Sciatic nerve (tissue), 2 donors: ENCODE data around the gene GAL3ST3. TPM values are rescaled to one million over a fixed set of nuclear protein-coding genes. Genes with fewer than 3 reads are reported as not detected.
A peak's percentile ranks its signal among the peaks of the same experiment; 100 is the strongest.
"Not testable (repeated sequence)": the region's sequence is repeated elsewhere in the genome, so short reads cannot be mapped to it uniquely, and the experiment has no call there.

ENCODE experiments used
- ATAC-seq: fragments of 200-7000 bp; cut with Tn5 transposase; one replicate; pipeline ENCODE4 v1.9.1; 2020; ENCODE audit warnings: mild to moderate bottlenecking, moderate library complexity
- DNase-seq: peaks from one replicate; pipeline ENCODE4 v3.0.0-alpha.2; 2020; ENCODE audit warnings: low spot score
- intact Hi-C: fragments of 100-400 bp; cut with DNase I; formaldehyde crosslinking; loops from one replicate; pipeline ENCODE4 v1.14.2; 2022
- total RNA-seq: library from RNA; stranded (reverse); fragmentation: NEBNext Ultra II Directional; extraction: Animal tissue kit (Norgen Biotek cat#: 25700); gene quantifications from one replicate; pipeline ENCODE4 v1.2.1, GENCODE V29; 2021
- donor health status: DM: no; HTN: no; CAD: no.
- donor health status: DM: no; HTN: no; CAD: no.

Gene GAL3ST3
- total RNA-seq, 1 donor from 2014 or later: not detected

- DNase-seq (no peak), ATAC-seq (no peak)
- intact Hi-C loops: no loop called here
Observed at GRCh38 chr11:66050581-66051231, 1.7 kb upstream of the GAL3ST3 start.

DNA sequence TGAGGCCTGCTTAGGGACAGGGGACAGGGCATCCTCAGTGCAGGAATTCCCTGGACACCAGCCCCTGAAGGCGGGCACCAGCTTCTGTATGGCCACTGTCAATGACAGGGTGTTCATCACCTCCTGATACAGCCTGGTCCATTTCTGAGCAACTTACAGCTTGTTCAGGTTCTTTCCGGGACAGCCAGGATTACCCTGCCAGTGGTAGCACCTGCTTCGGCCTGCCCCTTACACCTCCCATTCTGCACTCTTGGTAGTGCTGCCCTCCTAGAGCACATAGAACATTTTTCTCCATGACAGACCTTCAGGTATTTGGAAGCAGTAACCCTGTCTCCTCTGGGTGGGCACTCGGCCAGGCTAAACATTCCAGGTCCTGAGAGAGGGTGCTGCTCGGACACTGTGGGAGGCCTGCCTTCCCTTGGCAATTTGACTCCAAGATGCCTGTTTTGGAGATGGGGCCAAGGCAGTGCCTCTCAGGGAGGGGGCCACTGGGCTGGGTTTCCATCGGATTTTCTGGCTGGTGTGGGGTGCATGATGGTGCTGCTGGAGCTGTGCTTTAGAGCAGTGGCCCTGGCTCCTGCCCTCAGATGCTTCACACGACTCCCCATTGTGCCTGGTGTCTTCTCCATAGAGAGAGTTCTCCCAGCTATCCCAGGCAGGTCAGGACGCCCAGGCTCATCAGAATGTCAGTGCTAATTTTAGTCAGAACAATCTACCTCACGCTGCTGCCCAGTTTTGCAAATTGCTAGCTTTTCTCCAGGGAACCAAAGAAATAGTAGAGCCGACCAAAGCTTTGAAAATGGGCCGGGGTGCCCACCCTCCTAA, 1.2 kb downstream of the GAL3ST3 start:
- intact Hi-C loops: no loop called here
- ATAC-seq (no peak), DNase-seq (no peak)

GRCh38 chr11:66046901-66047300, 2.1 kb downstream of the GAL3ST3 start:
- intact Hi-C loops: no loop called here
- ATAC-seq: no peak
- DNase-seq: no peak

DNA sequence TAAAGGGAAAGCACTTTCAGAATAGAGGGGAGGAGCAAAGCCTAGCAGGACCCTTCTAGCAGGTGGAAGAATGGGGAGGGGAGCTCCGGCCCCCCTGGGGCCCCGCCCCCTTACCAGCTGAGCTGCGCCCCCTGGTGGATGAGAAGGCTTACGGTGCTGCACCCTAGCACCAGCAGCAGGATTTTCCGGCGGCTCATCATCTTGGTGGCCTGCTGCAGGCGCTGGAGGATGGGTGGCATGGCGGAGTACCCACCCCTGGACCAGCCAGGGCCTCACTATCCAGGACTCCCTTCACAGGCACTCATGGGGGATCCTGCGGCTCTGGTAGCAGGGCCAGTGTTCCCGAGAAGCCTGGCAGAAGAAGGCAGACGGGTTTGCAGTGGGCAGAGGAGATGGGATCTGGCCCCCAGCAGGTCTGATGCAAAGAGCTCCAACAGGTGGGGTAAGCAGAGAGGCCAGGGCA, 3.8 kb downstream of the GAL3ST3 start:
- intact Hi-C loops: no loop called here
- peak; percentile 80 for ATAC-seq
- peak; percentile 90 for DNase-seq

DNA sequence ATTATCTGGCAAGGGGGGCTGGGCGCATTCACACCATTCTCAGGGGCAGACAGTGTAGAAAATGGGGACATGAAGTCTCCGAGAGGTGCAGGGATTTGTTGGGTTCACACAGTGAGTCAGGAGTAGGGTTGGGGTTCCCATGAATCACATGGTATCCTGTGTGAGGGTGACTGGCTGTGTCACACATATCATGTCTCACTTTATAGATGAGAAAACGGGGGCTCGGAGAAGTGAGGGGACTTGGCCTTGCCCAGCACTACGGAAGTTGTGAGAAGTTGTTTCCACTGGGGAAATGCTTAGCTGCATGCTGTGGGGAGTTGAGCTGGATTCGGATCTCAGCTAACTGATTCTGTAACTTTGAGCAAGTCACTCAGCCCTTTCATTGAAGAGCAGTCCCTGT, 4.2 kb downstream of the GAL3ST3 start:
- intact Hi-C loops: no loop called here
- DNase-seq (no peak), ATAC-seq (peak; percentile 7)

DNA sequence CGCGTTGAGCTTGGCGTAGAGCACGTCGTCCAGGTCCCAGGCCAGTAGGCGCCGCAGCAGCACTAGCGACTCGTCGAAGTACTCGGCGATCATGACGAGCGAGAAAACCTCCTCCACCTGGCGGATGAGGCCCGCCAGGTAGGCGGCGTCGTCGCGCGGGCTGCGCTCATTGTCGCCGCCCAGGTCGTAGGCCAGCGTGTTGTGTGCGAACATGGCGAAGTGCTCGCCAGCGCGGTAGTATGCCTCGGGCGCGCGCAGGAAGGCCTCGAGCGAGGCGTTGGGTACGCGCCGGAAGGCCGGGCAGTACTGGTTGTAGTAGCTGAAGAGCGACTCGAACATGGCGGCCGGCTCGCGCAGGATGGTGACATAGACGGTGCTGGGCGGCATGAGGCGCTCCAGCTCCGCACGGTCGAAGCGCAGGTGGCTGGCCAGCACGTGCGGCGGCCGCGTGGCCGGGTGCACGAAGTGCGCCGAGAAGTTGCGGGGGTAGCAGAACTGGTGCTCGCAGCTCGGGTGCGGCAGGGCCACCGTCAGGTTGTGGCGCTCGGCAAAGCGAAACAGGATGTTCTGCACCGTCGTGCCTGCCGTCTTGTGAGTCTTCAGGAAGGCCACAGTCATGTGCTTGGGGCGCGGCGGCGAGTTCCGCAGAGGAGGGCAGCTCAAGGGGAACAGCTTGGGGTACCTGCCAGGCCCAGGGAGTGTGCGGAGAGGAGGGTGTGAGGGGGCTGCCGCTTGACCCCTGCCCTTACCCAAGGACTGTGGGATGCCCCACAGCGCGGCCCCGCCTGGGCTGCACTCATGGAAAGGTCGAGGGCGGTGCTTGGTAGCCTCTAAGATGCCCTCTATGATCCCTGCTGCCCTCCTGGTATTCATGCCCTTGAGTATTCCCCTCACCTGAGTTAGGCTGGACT, 5.7 kb downstream of the GAL3ST3 start:
- DNase-seq: no peak
- ATAC-seq: no peak
- intact Hi-C loops: no loop called here

- DNase-seq (no peak), ATAC-seq (no peak)
- intact Hi-C loops: no loop called here
Observed at GRCh38 chr11:66042227-66042995, 6.5 kb downstream of the GAL3ST3 start.

DNA sequence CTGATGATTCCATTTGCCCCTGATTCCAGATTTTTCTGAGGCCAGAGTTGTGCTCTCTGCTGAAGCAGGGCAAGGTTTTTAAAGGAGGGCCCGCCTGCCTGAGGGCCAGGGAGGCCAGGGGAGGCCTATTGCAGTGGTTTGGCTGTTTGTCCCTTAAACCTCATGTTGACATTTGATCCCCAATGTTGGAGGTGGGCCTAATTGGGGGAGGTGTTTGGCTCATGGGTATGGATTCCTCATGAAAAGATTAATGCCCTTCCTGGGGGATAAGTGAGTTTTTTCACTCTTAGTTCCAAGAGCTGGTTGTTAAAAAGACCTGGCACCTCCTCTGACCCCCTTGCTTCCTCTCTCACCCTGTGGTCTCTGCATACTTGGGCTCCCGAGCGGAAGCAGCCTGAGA, 9.2 kb downstream of the GAL3ST3 start:
- DNase-seq (no peak), ATAC-seq (no peak)
- intact Hi-C loops: no loop called here

DNA sequence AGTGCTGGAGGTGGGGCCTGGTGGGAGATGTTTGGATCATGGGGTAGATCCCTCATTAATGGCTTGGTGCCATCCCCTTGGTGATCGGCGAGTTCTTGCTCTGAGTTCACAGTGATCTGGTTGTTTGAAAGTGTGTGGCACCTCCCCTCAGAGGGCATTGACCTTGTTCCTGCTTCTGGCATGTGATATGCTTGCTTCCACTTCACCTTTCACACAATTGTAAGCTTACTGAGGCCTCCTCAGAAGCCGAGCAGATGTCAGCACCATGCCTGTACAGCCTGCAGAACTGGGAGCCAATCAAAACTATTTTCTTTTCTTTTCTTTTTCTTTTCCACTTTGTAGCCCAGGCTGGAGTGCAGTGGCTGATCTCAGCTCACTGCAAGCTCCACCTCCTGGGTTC, 11.6 kb downstream of the GAL3ST3 start:
- DNase-seq (no peak), ATAC-seq (no peak)
- intact Hi-C loops: no loop called here

DNA sequence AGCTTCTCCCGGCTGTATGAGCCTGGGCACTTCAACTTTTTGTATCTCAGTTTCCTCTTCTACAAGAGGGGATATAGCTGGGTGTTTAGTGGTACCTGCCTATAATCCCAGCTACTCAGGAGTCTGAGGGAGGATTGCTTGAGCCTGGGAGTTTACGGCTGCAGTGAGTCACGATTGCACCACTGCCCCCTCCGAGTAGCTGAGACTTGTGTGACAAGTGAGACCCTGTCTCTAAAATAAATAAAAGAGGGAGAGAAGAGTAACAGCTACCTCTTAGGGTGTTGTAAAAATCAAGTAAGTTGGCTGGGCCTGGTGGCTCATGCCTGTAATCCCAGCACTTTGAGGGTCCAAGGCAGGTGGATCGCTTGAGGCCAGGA, 12.6 kb downstream of the GAL3ST3 start:
- no peak for ATAC-seq
- intact Hi-C loops: no loop called here
- no peak for DNase-seq

- ATAC-seq (no peak), DNase-seq (no peak)
- intact Hi-C loops: no loop called here
Observed at GRCh38 chr11:66035653-66036333, 13.2 kb downstream of the GAL3ST3 start.

- ATAC-seq (no peak), DNase-seq (no peak)
- intact Hi-C loops: no loop called here
Observed at GRCh38 chr11:66032957-66033735, 15.8 kb downstream of the GAL3ST3 start.

- ATAC-seq: no peak
- intact Hi-C loops: no loop called here
Observed at GRCh38 chr11:66026017-66026529, 22.9 kb downstream of the GAL3ST3 start, which contains the start of gene CATSPER1. CATSPER1 (minus strand) TSS chr11:66026479; CDS start chr11:66026379, 100 bp downstream.

GRCh38 chr11:66023186-66023440, 25.8 kb downstream of the GAL3ST3 start:
- DNase-seq, ATAC-seq, intact Hi-C loops: not testable (repeated sequence)

More at GRCh38 chr11:66026017-66026529, 22.9 kb downstream of the GAL3ST3 start, which contains the start of gene CATSPER1:
- DNase-seq: no peak

GRCh38 chr11:66022401-66023185, 26.4 kb downstream of the GAL3ST3 start:
- intact Hi-C loops: no loop called here
- ATAC-seq: peak; percentile 84
- peak; percentile 84 for DNase-seq

GRCh38 chr11:66020618-66021357, 28.2 kb downstream of the GAL3ST3 start:
- DNase-seq (no peak), ATAC-seq (no peak)
- intact Hi-C loops: no loop called here
